K562 (cell line): ENCODE data around the gene GPR25. TPM values are rescaled to one million over a fixed set of nuclear protein-coding genes. Genes with fewer than 3 reads are reported as not detected.
A peak's percentile ranks its signal among the peaks of the same experiment; 100 is the strongest.

ENCODE experiments used
- AFF1 ChIP-seq, 2 experiments: fragments of 450-650 bp; IDR thresholded peaks; 2 replicates each; pipeline ENCODE4 v1.6.1; 2018; ENCODE audit warnings: mild to moderate bottlenecking in 2 of 2, low read depth in 1 of 2; ENCODE audit not compliant: partially characterized antibody in 2 of 2
- BCOR ChIP-seq: fragments of 450-650 bp; IDR thresholded peaks from 2 replicates; pipeline ENCODE4 v1.6.1; 2016
- CCNT2 ChIP-seq: IDR thresholded peaks from 2 replicates; pipeline ENCODE4 v1.6.1; 2011; ENCODE audit warnings: borderline replicate concordance, low read depth, mild to moderate bottlenecking, moderate library complexity, mixed read lengths, low read length; ENCODE audit not compliant: insufficient read length; ENCODE audit errors: extremely low read depth
- HDAC2 ChIP-seq: fragments of 450-650 bp; IDR thresholded peaks from 2 replicates; pipeline ENCODE4 v1.6.1; 2016; ENCODE audit warnings: mild to moderate bottlenecking
- HMG20B ChIP-seq: fragments of 250-450 bp; sonication (Bioruptor Pico); IDR thresholded peaks from 2 replicates; pipeline ENCODE4 v1.5.0; 2021; ENCODE audit warnings: mild to moderate bottlenecking
- JUN ChIP-seq, 2 experiments: sonication (generic) in 1 of 2; formaldehyde crosslinking in 1 of 2; IDR thresholded peaks; 2 replicates each; pipeline versions ENCODE4 v1.6.1 to v1.8.0; 2012 to 2022; ENCODE audit warnings: borderline replicate concordance in 2 of 2, mild to moderate bottlenecking in 2 of 2, improper control_type of control experiment in 1 of 2, low read depth in 1 of 2, low read length in 1 of 2, missing genetic modification reagents in 1 of 2
- KDM1A ChIP-seq, 2 experiments: fragments of 450-650 bp; IDR thresholded peaks; 2 replicates each; pipeline ENCODE4 v1.6.1; 2016; ENCODE audit warnings: mild to moderate bottlenecking in 2 of 2
- MBD2 ChIP-seq: sonication (generic); IDR thresholded peaks from 2 replicates; pipeline ENCODE4 v1.6.1; 2016; ENCODE audit warnings: low read depth, borderline replicate concordance
- NR4A1 ChIP-seq, 2 experiments: fragments of 250-450 bp in 1 of 2; fragments of 450-650 bp in 1 of 2; sonication (Bioruptor Pico) in 1 of 2; IDR thresholded peaks; 2 replicates each; pipeline versions ENCODE4 v1.4.0 to v1.6.1; 2016 to 2020; ENCODE audit warnings: mild to moderate bottlenecking in 2 of 2, missing compliant biosample characterization in 1 of 2, missing genetic modification characterization in 1 of 2, moderate library complexity in 1 of 2
- PBX2 ChIP-seq, 2 experiments: IDR thresholded peaks in 1 of 2; conservative IDR thresholded peaks in 1 of 2; 2 replicates each; pipeline ENCODE4 v1.6.1; 2016; ENCODE audit warnings: low read depth in 2 of 2, mild to moderate bottlenecking in 1 of 2, missing compliant biosample characterization in 1 of 2, missing genetic modification characterization in 1 of 2, moderate library complexity in 1 of 2
- SAFB2 ChIP-seq: fragments of 200-400 bp; formaldehyde crosslinking; IDR thresholded peaks from 2 replicates; pipeline ENCODE4 v1.6.1; 2018; ENCODE audit warnings: borderline replicate concordance, low read length, low read depth, moderate library complexity; ENCODE audit not compliant: severe bottlenecking
- SP1 ChIP-seq: sonication (generic); formaldehyde crosslinking; IDR thresholded peaks from 2 replicates; pipeline ENCODE4 v1.8.1; 2022; ENCODE audit warnings: mild to moderate bottlenecking, missing genetic modification reagents
- TRIM24 ChIP-seq, 2 experiments: fragments of 450-650 bp; IDR thresholded peaks; 2 replicates each; pipeline ENCODE4 v1.6.1; 2016
- XRCC5 ChIP-seq: fragments of 200-400 bp; formaldehyde crosslinking; IDR thresholded peaks from 2 replicates; pipeline ENCODE4 v1.6.1; 2017; ENCODE audit warnings: low read depth, mild to moderate bottlenecking, low read length
- ZNF668 ChIP-seq: fragments of 250-450 bp; sonication (Bioruptor Pico); IDR thresholded peaks from 2 replicates; pipeline ENCODE4 v1.8.0; 2022; ENCODE audit warnings: mild to moderate bottlenecking, inconsistent platforms
- polyA plus RNA-seq, 8 experiments: library from polyadenylated mRNA; depleted of rRNA in 4 of 8; stranded (reverse) in 5 of 8; unstranded in 3 of 8; fragments of >200 nt; fragmentation: Nextera tagmentation in 2 of 8; fragmentation: Illumina TruSeq in 1 of 8; extraction: Ambion mirVana in 2 of 8; extraction: Trizol in 1 of 8; gene quantifications; 2 replicates each; pipeline versions ENCODE4 v1.2.1 to v1.2.3, GENCODE V29; 2011 to 2014; ENCODE audit warnings: inconsistent platforms in 1 of 8, missing spikeins in 1 of 8
- total RNA-seq, 7 experiments: library from RNA; depleted of rRNA in 6 of 7; stranded (reverse); fragments of >200 nt in 6 of 7; fragmentation: Illumina TruSeq in 2 of 7; extraction: Trizol in 2 of 7; gene quantifications; 2 replicates each; pipeline versions ENCODE4 v1.2.1 to v1.2.3, GENCODE V29; 2011 to 2021; ENCODE audit warnings: low replicate concordance in 1 of 7
- TF ChIP-seq, protein P1 (sequence below): fragments of 250-450 bp; sonication (Bioruptor Pico); IDR thresholded peaks from 2 replicates; pipeline ENCODE4 v1.4.0; 2020; ENCODE audit warnings: borderline replicate concordance

GPR25 gene
- total and polyA plus RNA-seq, 9 of the 15 experiments (the other 6 are each of a cell fraction or from before 2014, with no cell fraction given) = not detected

GRCh38 chr1:200836213-200836612 lies 36.6 kb upstream of the GPR25 start (continued):
- TF ChIP-seq PBX2 (CRISPR knock-in tag; IDR thresholded peaks at IDR 0.05; ENCODE audit: low read depth) (no peak), PBX2 (tag; conservative IDR thresholded peaks at IDR 0.05; ENCODE audit: low read depth) (no peak), KDM1A (IDR thresholded peaks at IDR 0.05) (0 out of 4 replicates have a peak, but pooled peaks of 1 of the 2 experiments have one; percentile 31), HMG20B (CRISPR knock-in tag) (no peak), CCNT2 (no peak), SAFB2 (no peak), XRCC5 (no peak), AFF1 (IDR thresholded peaks at IDR 0.05; ENCODE audit: low read depth in 1 of 2, partially characterized antibody in 2 of 2) (no peak), MBD2 (no peak), NR4A1 (CRISPR knock-in tag; IDR thresholded peaks at IDR 0.05) (no peak), NR4A1 (tag; IDR thresholded peaks at IDR 0.05) (no peak), SP1 (CRISPR knock-in tag) (no peak), ZNF668 (CRISPR knock-in tag) (no peak), BCOR (peak; percentile 55; the same call in 1 of the 2 replicates), JUN (IDR thresholded peaks at IDR 0.05; ENCODE audit: borderline replicate concordance, low read depth, low read length) (no peak), JUN (CRISPR knock-in tag; IDR thresholded peaks at IDR 0.05; ENCODE audit: borderline replicate concordance) (no peak), TRIM24 (IDR thresholded peaks at IDR 0.05) (no peak), HDAC2 (no peak)
- TF ChIP-seq, protein P1, sequence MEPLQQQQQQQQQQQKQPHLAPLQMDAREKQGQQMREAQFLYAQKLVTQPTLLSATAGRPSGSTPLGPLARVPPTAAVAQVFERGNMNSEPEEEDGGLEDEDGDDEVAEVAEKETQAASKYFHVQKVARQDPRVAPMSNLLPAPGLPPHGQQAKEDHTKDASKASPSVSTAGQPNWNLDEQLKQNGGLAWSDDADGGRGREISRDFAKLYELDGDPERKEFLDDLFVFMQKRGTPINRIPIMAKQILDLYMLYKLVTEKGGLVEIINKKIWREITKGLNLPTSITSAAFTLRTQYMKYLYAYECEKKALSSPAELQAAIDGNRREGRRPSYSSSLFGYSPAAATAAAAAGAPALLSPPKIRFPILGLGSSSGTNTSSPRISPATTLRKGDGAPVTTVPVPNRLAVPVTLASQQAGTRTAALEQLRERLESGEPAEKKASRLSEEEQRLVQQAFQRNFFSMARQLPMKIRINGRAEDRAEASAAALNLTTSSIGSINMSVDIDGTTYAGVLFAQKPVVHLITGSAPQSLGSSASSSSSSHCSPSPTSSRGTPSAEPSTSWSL = no peak
